RWPE2 (cell line): ENCODE data around the gene TMEM132D.
A peak's percentile ranks its signal among the peaks of the same experiment; 100 is the strongest.

ENCODE experiments used
- ATAC-seq: fragments of 200-7000 bp; cut with Tn5 transposase; 3 replicates; pipeline ENCODE4 v1.9.1; 2021; ENCODE audit warnings: low read depth
- DNase-seq: peaks from one replicate; pipeline ENCODE4 v3.0.0-alpha.2; 2020; ENCODE audit warnings: low spot score
- H3K27ac ChIP-seq: fragments of 450-650 bp; 2 replicates; pipeline ENCODE4 v1.5.1; 2017; ENCODE audit warnings: mild to moderate bottlenecking; ENCODE audit not compliant: poor library complexity, severe bottlenecking
- H3K27me3 ChIP-seq: fragments of 250-450 bp; sonication (Bioruptor Pico); 2 replicates; pipeline ENCODE4 v1.5.1; 2021; ENCODE audit warnings: mild to moderate bottlenecking, moderate library complexity; ENCODE audit not compliant: insufficient read depth, poor library complexity, severe bottlenecking
- H3K36me3 ChIP-seq: fragments of 250-450 bp; sonication (Bioruptor Pico); 2 replicates; pipeline ENCODE4 v1.5.1; 2020; ENCODE audit warnings: low read depth, mild to moderate bottlenecking, moderate library complexity
- H3K4me1 ChIP-seq: fragments of 250-450 bp; sonication (Bioruptor Pico); 2 replicates; pipeline ENCODE4 v1.5.1; 2021; ENCODE audit warnings: mild to moderate bottlenecking, moderate library complexity; ENCODE audit not compliant: insufficient read depth, poor library complexity, severe bottlenecking
- H3K4me3 ChIP-seq: fragments of 250-450 bp; sonication (Bioruptor Pico); 2 replicates; pipeline ENCODE4 v1.5.1; 2021; ENCODE audit warnings: mild to moderate bottlenecking, moderate library complexity; ENCODE audit not compliant: severe bottlenecking
- H3K9me3 ChIP-seq: fragments of 250-450 bp; sonication (Bioruptor Pico); 2 replicates; pipeline ENCODE4 v1.5.1; 2021; ENCODE audit warnings: mild to moderate bottlenecking, moderate library complexity; ENCODE audit not compliant: severe bottlenecking
- CTCF ChIP-seq: fragments of 450-650 bp; IDR thresholded peaks from one replicate; pipeline ENCODE4 v1.5.1; 2017; ENCODE audit warnings: mild to moderate bottlenecking, moderate library complexity; ENCODE audit not compliant: poor library complexity, severe bottlenecking

TMEM132D gene

GRCh38 chr12:129660946-129661345, 242.9 kb downstream of the TMEM132D start:
- Histone ChIP-seq H3K36me3 (no peaks in the 10 kb centered on the region), H3K4me3 (no peak overlapping the region), H3K27ac (peak overlapping the region; percentile 64), H3K4me1 (peaks cover 18% of the 10 kb centered on the region), H3K27me3 (no peaks in the 10 kb centered on the region), H3K9me3 (no peaks in the 10 kb centered on the region)
- DNase-seq = no peak
- TF ChIP-seq CTCF = no peak
- ATAC-seq = no peak

- H3K36me3 ChIP-seq = no peaks in the 10 kb centered on the region
- H3K27ac ChIP-seq = peak overlapping the region; percentile 64
- H3K9me3 ChIP-seq = no peaks in the 10 kb centered on the region
- TF ChIP-seq CTCF = no peak
- DNase-seq (peak; percentile 61), ATAC-seq (peak; percentile 90)
- H3K27me3 ChIP-seq = no peaks in the 10 kb centered on the region
- H3K4me1 ChIP-seq = peaks cover 18% of the 10 kb centered on the region
- no peak overlapping the region for H3K4me3 ChIP-seq
These were observed 243.7 kb downstream of the TMEM132D start for GRCh38 chr12:129659961-129660622.

DNA sequence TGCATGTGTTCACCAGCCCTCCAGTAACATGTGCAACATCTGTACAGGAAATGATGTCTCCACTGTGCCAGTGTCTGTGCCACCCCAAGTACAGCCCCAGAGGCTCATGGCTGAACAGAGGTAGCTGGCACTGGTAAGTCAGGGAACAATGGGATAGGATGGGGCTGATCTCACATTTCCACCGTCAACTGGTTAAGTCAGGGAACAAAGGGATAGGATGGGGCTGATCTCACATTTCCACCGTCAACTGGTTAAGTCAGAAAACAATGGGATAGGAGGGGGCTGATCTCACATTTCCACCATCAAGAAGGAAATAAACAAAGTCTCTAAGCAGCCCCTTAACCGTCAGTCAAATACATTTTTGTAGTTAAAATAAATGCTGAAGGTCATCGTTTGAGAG, 246.6 kb downstream of the TMEM132D start:
- Histone ChIP-seq H3K36me3 (no peaks in the 10 kb centered on the region), H3K27me3 (no peaks in the 10 kb centered on the region), H3K4me3 (no peak overlapping the region), H3K4me1 (peaks cover 18% of the 10 kb centered on the region), H3K9me3 (no peaks in the 10 kb centered on the region), H3K27ac (no peak overlapping the region)
- no peak for ATAC-seq
- no peak for DNase-seq
- no peak for TF ChIP-seq CTCF

DNA sequence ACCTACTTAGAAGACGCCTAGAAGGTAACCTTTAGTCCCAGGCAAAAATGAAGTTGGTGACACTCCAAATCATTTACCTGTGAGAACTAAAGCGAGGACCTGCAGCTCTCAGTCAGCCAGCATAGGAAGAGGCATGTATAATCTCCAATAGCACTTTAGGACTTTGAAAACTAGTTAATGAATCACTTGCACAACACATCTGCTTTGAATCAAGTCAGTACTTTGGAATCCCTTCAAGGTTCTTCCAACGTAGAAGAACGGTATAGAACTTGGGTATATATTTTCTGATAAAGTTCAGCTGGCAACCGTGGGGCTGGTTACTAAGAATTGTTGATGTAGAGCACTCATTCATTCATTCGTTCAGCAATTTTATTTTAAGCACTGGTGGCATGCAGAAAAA, 251.9 kb downstream of the TMEM132D start:
- TF ChIP-seq CTCF = no peak
- Histone ChIP-seq H3K27ac (no peak overlapping the region), H3K4me3 (no peak overlapping the region), H3K4me1 (no peaks in the 10 kb centered on the region), H3K36me3 (no peaks in the 10 kb centered on the region), H3K27me3 (no peaks in the 10 kb centered on the region), H3K9me3 (no peaks in the 10 kb centered on the region)
- no peak for DNase-seq
- ATAC-seq = no peak

GRCh38 chr12:129641926-129642325, 261.9 kb downstream of the TMEM132D start:
- no peak for TF ChIP-seq CTCF
- ATAC-seq (peak; percentile 77), DNase-seq (no peak)
- H3K36me3 ChIP-seq = no peaks in the 10 kb centered on the region
- H3K27me3 ChIP-seq = no peaks in the 10 kb centered on the region
- H3K27ac ChIP-seq = no peak overlapping the region
- H3K4me3 ChIP-seq = no peak overlapping the region
- no peaks in the 10 kb centered on the region for H3K9me3 ChIP-seq
- H3K4me1 ChIP-seq = no peaks in the 10 kb centered on the region
